Stimulated activated CD4-positive, alpha-beta T cell treated with anti-CD3 and anti-CD28 coated beads, Interleukin-4, amount 100 ng/mL, for 48 hours (primary cell): Measurements from ENCODE around the gene CCDC102A.
A peak's percentile ranks its signal among the peaks of the same experiment; 100 is the strongest.

Experiments used
- DNase-seq, 2 donors: peaks; one replicate each; pipeline ENCODE4 v3.0.0-alpha.2; 2020; ENCODE audit warnings: low read depth in 2 of 2

Gene CCDC102A

GRCh38 chr16:57537581-57538234, 1.3 kb upstream of the CCDC102A start:
- DNase-seq, result no peak

DNA sequence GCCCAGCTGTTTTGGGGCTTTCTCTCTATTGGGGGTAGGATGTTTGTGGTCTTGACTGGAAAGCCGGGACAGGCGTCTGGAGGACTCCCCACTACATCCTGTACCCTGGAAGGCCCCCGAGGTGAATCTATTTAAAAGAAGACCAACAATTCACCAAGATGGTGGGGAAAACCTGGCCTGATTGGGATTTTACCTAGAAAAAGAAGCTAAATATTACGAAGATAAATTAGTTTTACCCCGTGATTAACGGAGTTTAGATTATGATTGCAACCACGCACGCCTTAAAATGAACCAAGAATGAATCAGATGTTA, 779 bp upstream of the CCDC102A start:
- DNase-seq, result no peak

DNA sequence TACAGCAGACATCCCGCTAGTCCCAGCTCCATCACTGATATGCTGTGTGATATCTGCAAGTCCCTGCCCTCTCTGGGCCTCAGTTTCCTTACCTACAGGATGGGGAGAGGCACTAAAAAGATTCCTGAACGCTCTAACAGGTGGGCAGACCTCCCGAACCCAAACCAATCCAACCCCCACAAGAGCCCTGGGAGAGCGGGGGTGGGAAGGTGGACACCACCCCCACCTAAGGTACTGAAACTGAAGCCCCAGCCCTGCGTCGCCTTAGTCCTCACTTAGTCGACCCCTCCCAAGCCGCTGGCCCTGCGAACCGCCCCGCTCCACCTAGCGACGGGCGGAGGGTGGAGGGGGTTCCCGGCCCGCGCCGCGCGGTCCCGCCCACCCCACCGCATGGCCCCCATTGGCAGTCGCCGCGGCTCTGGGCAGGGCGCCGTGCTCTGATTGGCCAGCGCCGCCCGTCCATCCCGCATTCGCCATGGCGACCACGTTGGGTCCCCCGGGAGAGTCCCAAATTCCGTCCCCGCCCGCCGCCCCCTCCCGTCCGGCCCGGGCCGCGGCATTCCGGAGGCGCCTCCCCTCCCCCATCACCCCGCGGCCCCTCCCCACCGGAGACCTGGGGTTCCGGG, 578 bp downstream of the CCDC102A start:
- peak; percentile 86 to 92 for DNase-seq

GRCh38 chr16:57534881-57535658, 1.3 kb downstream of the CCDC102A start:
- DNase-seq, result no peak

DNA sequence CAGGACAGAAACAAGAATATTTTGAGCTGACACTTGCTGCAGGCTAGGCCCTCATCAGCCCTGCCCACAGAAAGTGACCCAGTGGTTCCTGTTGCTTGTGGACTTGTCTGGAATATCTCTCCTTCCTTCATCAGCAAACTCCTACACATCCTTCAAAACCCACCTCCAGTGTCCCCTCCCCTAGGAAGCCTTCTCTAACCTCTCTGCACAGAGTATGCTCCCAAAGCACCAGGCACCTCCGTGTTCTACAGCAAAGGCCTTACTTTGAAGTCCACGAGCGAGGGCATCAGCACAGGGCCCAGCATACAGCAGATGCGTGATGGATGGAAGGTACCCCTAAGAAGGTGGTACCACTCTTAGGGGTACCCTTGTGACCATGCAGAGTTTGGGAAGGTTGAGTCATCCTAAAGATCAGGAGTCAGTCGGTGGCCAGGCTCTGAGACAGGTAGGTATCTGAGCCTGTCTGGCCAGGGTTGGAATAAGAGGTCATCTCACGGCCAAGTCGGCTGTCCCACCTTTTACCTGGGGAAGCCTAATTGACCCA, 2.0 kb downstream of the CCDC102A start:
- no peak for DNase-seq

- DNase-seq, result no peak
Observed at GRCh38 chr16:57533431-57534336, 2.7 kb downstream of the CCDC102A start.

DNA sequence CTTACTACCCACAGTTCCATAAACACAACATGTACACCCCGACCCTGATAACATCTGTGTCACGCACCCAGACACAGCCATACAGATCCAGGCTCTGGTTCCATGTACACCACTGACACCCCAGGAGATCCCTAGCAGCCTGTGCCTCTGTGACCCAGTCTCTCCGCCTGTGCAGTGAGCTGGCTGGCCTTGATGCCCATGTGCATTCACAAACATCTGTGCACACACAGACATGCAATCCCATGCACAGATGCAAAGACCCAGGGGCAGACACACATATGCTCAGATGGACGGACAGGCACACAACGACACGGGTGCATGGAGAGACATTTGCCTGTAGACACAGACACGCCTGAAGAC, 4.1 kb downstream of the CCDC102A start:
- DNase-seq, result no peak

DNA sequence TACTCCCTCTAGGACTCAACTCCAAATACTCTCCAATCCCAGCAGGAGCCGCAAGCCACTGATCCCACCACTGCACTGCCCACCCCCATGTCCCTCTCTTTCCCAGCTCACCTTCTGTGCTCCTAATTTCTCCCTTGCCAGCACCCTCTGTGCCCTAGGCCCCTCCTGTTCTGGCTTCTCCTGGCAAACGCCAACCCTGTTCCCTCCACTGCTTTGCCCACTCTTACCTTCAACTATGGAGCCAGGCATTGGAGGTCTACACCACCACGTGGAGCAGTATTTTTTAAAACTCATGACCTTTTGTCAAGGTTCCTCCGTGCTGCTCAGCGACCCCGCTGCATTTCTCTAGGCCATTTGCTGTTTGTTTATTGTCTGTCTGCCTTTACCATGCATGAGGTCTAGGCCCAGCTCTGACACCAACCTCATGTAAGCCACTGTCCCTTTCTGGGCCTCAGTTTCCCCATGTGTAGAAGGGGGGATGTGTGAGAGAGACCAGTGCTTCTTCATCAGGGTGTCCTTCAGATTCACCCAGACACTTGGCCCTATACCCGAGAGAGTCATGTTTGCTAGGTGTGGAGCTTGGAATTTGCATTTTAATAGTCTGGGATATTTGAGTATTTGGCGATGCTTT, 4.6 kb downstream of the CCDC102A start:
- DNase-seq, result no peak

GRCh38 chr16:57531253-57531575, 5.2 kb downstream of the CCDC102A start:
- no peak for DNase-seq

GRCh38 chr16:57530522-57531252, 5.7 kb downstream of the CCDC102A start:
- DNase-seq, result no peak

DNA sequence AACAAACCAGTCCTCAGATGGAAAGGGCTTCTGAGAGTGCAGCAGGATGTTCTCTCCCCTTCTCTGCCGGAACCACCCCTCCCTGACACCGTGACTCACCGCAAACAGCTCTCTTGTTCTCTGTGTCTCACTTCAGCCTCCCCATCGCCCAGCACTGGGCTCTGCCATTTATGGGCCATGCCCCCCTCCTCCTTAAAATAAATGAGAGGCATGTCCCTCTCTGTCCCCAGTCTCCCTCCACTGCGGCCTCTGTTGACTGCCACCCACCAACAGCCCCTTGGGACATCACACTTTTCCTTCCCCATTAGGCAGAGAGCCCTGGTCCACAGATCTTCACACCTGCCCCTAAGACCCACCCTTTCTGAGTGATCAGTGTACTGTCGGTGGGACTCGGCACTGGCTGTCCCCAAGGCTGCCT, 6.3 kb downstream of the CCDC102A start:
- peak; percentile 47 to 52 for DNase-seq

GRCh38 chr16:57529391-57530103, 6.8 kb downstream of the CCDC102A start:
- DNase-seq, result no peak

- no peak for DNase-seq
Observed at GRCh38 chr16:57528499-57529390, 7.6 kb downstream of the CCDC102A start.

DNA sequence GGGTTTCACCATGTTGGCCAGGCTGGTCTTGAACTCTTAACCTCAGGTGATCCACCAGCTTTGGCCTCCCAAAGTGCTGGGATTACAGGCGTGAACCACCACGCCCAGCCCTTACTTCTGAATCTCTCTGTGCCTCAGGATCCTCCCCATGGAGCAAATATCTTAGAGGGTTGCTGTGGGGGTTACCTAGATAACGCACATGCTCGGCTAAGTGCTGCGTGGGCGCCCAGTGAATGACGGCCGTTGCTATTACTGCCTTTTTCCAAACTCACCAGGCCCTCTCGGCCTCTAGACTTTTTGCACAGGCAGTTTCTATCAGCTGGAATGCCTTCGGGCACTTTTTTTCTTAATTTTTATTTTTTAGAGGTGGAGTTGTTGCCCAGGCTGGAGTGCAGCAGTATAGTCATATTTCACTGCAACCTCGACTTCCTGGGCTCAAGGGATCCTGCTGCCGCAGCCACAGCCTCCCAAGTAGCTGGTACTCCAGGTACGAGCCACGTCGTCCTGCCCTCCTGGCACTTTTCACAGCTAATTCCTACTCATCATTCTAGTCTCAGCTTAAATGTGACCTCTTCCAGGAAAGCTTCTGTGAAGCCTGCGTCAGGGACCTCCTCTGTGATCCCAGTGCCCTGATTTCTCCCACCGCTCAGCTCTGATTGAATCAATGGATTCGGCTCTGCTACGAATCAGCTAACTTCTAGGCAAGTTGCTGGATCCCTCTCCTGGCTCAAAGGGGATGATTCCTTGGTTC, 8.6 kb downstream of the CCDC102A start:
- DNase-seq, result no peak

DNA sequence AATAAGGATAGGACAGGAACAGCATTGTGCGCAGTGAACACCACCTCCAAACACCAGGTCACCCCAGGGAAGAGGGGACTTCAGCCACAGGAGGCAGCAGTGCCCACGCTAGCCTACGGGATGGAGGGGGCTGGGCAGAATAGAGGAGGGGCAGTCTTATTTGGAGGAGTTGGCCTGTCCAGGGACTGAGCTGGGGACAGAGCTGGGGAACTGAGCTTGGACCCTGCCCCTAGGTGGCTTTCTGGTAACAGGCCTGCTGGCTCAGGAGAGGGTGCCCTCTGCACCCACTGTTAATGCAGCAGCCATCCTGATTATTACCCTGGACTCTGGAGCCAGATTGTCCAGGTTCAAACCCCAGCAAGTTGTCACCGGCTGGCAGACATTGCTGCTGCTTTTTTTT, 9.3 kb downstream of the CCDC102A start:
- no peak for DNase-seq

DNA sequence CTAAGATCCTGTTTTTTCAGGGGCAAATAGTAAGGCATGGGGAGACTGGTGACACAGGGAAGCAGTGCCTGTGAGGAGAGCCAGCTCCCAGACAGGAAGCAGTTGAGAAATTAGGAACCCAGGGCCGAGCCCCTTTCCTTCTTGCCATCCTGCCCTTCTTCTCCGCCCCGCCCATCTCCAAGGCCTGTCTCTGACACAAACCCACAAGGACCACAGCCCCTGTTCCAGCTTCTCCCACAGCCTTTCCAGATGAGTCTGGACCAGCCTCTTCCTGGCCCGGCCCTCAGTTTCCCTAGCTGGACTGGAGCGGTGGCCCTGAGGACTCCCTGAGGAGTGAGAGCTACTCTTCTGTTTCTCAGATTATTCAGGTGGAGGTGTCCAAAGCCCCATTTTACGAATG, 9.9 kb downstream of the CCDC102A start:
- no peak for DNase-seq

DNA sequence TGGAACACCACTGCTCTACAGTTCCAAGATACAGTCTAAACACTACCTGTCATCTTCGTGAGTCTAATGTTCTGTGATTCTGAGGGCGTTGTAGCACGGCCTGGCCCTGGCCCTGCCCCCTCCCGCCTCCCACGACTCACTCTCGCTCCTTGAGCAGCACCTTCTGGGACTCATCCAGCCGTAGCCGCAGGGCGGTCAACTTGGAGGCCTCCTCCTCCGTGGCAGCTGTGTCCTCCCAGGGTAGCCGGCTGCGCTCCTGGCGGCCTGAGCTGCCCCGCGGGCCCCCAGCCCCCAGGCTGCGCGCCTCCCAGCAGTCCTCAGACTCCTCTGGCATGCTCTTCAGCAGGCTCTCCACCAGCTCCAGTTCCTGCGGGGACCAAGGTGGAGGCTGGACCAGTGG, 10.6 kb downstream of the CCDC102A start:
- no peak for DNase-seq

GRCh38 chr16:57522960-57523359, 13.4 kb downstream of the CCDC102A start:
- DNase-seq, result no peak
